ENCODE data around the gene OR1Q1.
"Not testable (repeated sequence)": the region's sequence is repeated elsewhere in the genome, so short reads cannot be mapped to it uniquely, and the experiment has no call there.

OR1Q1 gene

GRCh38 chr9:122614362-122614761, at the start of gene OR1Q1:
OR1Q1 (plus strand) TSS chr9:122614738; CDS start chr9:122614738, 0 bp downstream.
- no peak for DNase-seq

- no peak for DNase-seq
These were observed 46.6 kb upstream of the OR1Q1 start for GRCh38 chr9:122567901-122568300.

DNA sequence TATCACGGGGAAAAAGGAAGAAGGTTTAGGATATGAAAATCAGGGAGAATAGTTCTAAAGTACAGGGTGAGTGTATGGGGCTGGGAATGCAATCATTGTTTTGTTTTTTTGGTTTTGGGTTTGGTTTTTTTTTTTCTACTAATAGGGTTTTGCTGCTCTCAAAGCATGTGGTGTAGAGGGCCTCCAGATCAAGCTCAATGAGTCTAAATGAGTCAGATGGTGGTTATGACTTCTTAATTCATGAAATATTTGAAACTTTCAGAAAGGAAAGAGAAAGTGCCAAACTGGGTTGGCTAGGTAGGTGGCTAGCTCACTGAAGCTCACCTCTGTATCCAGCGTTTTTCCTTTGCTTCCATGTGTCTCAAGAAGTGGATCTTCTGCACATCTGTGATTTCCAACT, 42.1 kb upstream of the OR1Q1 start:
- no peak for DNase-seq

DNA sequence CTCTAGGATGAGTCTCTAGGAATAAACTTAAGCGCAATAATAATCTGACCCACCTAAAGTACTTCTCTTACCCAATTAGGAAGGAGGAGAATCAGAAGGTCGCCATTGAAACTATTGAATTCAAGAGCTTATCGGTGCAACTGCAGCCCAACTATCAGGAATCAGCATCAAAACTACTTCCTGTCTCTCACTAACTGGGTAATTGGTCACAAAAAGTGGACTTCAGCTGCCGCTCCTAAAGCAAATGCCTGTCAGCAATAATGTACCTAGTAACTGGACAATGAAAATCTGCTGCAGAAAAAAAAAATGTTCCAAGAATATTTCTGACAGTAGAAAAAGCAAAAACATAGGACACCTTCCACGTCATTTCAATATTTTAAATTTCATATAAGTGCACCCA, 34.7 kb upstream of the OR1Q1 start:
- no peak for DNase-seq

GRCh38 chr9:122580360-122580759, 34.2 kb upstream of the OR1Q1 start:
- DNase-seq: no peak

DNA sequence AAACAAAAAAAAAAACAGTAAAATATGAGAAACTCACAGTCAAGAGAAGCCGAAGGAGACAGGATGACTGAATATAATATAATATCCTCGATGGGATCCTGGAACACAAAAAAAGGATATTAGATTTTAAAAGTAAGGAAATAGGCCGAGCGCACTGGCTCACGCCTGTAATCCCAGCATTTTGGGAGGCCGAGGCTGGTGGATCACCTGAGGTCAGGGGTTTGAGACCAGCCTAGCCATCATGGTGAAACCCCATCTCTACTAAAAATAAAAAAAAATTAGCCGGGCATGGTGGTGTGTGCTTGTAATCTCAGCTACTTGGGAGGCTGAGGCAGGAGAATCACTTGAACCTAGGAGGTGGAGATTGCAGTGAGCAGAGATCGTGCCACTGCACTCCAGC, 31.3 kb upstream of the OR1Q1 start, which contains the start of gene OR1L8:
OR1L8 (minus strand) TSS at position 101 of the 400 bp plus-strand sequence. CDS start 14,907 bp downstream, outside the sequence.
- DNase-seq: not testable (repeated sequence)

GRCh38 chr9:122605691-122606090, 8.8 kb upstream of the OR1Q1 start:
- no peak for DNase-seq

DNA sequence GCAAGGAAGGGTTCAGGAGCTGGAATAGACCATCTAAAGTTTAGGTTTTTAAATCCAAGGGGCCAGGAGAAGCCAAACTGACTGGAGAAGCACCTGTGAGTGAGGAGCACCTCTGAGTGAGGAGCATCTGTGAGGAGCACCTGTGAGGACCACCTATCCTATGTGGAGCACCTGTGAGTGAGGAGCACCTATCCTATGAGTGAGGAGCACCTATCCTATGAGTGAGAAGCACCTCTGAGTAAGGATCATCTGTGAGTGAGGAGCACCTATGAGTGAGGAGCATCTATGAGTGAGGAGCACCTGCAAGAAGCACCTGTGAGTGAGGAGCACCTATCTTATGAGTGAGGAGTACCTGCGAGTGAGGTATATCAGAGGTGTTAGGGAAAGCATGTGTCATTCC, 8.0 kb upstream of the OR1Q1 start:
- no peak for DNase-seq

GRCh38 chr9:122609804-122610203, 4.7 kb upstream of the OR1Q1 start:
- no peak for DNase-seq

GRCh38 chr9:122619996-122620395, 5.5 kb downstream of the OR1Q1 start:
- DNase-seq: no peak

- no peak for DNase-seq
These were observed 27.7 kb downstream of the OR1Q1 start for GRCh38 chr9:122642226-122642625.

GRCh38 chr9:122656378-122656777, 41.8 kb downstream of the OR1Q1 start:
- DNase-seq: no peak

GRCh38 chr9:122657527-122657926, 43.0 kb downstream of the OR1Q1 start, which contains the start of gene OR1B1:
OR1B1 (minus strand) TSS chr9:122657627.
- no peak for DNase-seq

DNA sequence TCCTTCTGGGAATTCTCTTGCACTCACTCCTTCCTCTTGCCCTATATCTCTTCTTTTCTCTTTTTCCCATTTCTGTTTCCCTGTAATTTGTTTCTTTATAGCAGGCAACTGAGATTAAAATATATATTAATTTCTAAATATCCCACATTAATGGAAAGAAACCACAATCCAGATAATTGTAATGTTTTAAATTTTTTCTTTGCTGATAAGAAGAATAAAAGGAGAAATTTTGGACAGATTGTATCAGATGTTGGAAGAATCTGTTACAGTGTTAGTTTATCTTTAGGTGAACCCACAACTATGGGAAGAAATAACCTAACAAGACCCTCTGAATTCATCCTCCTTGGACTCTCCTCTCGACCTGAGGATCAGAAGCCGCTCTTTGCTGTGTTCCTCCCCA, 46.9 kb downstream of the OR1Q1 start, which contains the start of gene OR1L1:
OR1L1 (plus strand) TSS at position 301 of the 400 bp plus-strand sequence; CDS start at position 301, 0 bp downstream.
- DNase-seq: no peak
